NCI-H1092 treated with DMSO at 0.1 percent for 48 hours (cell line): ENCODE results near the gene REV3L.

Experiments
- DNase-seq: peaks from one replicate; lab custom pipeline; 2025; lab: John Stamatoyannopoulos, UW

REV3L gene

GRCh38 chr6:111468329-111469012 is 14.5 kb downstream of the REV3L start:
- no peak for DNase-seq

- DNase-seq, result no peak
These were observed 18.8 kb downstream of the REV3L start for GRCh38 chr6:111464184-111464583.

- no peak for DNase-seq
These were observed 20.1 kb downstream of the REV3L start for GRCh38 chr6:111462770-111463391.

DNA sequence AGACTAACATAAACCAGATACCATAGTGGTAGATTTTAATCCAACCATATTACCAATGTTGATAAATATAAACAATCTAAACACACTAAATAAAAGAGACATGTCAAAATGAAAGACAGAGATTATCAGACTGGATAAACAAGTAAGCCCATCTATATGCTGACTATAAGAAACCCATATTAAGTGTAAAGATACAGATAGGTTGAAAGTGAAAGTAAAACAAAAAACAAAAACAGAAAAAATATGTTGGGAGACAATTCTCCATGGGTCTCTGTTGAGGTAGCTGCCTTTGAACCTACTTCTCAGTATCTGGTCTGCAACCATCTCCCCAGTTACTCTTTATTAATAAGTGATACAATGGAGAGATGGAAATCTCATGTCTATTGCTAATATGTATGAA is 21.2 kb downstream of the REV3L start:
- no peak for DNase-seq

GRCh38 chr6:111458670-111459232 is 24.3 kb downstream of the REV3L start:
- no peak for DNase-seq

DNA sequence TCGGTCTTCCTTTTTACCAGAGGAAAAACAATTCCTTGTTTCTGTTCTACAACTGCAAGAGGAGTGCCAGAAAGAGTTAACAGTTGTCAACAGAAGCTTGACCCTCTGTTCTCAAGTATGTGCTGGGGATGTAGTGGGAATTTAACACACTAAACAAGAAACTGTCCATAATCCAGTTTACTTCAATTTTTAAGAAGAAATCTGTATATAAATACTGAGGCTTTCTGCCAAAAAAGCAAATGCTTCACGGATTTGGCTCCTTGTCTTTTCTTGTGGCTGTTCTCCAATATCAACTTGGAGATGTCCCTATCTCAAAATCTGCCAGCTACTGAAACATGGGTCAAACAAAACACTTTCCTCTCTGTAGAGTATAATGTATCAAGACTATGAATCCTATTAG is 26.8 kb downstream of the REV3L start:
- no peak for DNase-seq

DNA sequence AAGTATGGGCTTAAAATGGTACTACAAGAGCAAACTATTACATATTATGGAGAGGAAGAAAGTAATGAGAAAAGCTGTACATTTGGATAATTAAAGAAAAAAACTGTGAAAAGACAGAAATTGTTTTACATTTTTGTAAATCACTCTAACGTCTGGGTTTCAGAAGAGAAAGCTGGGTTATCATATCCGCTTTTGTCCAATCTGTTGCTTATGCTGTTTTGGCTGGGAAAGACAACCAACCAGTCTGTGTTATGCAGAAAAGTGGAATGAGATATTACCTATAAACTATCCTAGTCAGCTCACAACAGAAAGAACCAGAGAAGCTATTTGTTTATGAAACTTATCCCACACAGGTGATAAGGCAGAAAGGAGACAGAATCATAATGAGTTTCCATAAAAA is 32.4 kb downstream of the REV3L start:
- DNase-seq, result no peak

DNA sequence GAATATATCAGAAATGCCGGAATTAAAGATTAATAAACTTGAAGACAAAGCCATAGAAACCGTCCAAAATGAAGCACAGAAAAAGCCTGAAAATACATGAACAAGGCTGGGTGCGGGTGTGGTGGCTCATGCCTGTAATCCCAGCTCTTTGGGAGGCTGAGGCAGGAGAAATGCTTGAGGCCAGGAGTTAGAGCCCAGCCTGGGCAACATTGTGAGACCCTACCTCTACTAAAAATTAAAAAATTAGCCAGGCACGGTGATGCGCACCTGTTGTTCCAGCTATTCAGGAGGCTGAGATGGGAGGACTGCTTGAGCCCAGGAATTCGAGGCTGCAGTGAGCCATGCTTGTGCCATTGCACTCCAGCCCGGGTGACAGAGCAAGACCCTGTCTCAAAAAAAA is 32.9 kb downstream of the REV3L start:
- DNase-seq, result no peak

DNA sequence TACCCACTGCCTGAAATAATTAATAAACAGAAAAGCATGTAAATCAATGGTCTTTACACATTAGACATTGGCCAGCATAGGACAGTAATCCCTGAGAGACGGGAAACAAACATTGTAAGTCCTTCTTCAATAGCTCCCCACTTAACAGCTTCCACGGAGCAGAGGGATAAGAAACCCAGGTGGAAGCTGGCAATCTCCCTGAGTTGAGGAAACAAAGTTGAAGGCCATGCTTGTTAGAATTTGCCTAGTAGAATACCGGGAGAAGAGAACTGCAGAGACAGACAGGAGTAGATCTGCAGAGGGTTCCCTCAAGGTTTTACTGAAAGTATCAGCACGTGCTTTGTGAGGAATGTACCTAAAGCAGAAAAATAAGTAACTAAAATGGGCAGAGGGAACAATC is 33.9 kb downstream of the REV3L start:
- DNase-seq, result no peak

DNA sequence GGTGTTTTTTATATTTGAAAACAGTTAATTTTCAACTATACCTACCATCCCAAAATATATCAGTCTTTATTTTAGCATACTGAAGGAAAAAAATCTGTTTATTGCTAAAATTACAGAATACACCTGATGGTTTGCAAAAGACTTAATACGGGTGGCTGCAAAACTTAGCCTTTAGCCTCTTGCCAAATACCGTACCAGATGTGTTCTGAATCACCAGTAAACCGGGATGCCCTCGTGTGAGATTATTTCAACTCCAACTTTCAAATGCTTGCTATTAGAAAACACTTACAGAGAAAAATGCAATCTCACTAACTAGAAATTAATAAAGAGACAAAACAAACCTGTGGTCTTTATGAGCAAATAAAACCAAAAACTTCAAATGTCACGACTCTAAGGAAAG is 36.0 kb downstream of the REV3L start:
- no peak for DNase-seq

DNA sequence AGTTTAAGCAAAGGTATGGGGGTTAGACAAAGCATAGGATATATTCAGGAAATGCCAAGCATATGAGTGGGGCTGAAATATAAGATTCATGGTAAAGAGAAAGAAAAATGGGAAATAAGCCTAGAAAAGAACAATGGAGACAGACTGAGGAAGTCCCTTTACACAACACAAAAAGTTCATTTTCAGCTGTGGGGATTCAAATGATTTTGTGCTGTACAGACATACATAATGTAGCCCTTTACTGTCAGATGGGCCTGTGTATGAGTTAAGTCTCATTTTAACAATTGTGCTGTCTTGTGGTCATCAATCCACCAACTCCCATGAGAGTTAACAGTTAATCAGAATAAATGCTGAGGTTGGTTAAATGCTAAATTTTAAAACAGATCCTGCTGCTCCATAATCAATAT is 37.2 kb downstream of the REV3L start:
- DNase-seq, result no peak

DNA sequence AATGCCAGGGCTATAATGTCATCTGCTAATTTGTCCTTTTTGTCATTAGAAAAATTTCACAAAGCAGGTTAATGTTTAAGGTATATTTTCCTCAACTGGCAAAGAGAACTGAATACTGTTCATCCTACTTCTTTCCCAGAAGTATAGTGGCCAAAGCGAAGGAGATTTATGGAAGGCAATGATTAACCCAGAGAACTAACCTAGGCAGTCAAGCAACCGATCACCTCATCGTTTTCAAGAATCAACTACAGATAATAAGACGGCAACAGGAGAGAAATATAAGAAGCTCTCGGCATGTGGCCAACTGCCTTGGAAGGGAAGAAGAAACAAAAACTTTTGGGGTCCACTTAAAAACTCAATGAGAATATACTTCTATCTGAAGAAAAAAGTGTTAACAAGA is 38.2 kb downstream of the REV3L start:
- DNase-seq, result no peak

- DNase-seq, result no peak
These were observed 41.3 kb downstream of the REV3L start for GRCh38 chr6:111441678-111442243.

GRCh38 chr6:111439171-111439570 is 43.8 kb downstream of the REV3L start:
- no peak for DNase-seq

DNA sequence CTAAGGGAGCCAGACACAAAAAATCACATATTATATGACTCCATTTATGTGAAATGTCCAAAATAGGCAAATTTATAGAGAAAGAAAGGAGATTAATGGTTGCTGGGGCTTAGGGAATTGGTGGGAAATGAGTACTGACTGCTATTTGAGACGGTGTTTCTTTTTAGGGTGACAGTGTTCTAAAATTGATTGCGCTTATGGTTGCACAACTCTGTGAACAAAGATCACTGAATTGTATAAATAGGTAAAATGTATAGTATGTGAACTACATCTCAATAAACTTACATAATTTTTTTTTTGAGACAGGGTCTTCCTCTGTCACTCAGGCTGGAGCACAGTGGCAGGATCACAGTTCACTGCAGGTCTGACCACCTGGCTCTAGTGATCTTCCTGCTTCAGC is 45.4 kb downstream of the REV3L start:
- no peak for DNase-seq

GRCh38 chr6:111432511-111432910 is 50.5 kb downstream of the REV3L start:
- DNase-seq, result no peak

- no peak for DNase-seq
These were observed 52.2 kb downstream of the REV3L start for GRCh38 chr6:111430605-111431376.

DNA sequence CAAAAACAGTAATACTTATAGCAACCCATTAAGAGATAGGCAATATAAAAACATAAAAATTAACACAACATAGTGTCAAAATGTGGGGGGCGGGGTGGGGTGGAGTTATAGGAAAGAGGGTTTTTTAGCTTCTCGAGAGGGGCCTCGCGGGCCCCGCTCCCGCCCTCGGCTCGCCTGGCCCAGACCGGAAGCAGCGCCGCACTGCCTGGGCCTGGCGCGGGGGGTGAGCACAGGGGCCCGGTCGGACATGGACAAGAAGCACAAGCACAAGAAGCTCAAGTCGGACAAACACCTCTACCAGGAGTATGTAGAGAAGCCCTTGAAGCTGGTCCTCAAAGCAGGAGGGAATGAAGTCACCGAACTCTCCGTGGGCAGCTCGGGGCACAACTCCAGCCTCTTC is 53.4 kb downstream of the REV3L start:
- no peak for DNase-seq

- no peak for DNase-seq
These were observed 54.2 kb downstream of the REV3L start for GRCh38 chr6:111428811-111429210.

GRCh38 chr6:111427341-111428116 is 55.5 kb downstream of the REV3L start:
- no peak for DNase-seq

DNA sequence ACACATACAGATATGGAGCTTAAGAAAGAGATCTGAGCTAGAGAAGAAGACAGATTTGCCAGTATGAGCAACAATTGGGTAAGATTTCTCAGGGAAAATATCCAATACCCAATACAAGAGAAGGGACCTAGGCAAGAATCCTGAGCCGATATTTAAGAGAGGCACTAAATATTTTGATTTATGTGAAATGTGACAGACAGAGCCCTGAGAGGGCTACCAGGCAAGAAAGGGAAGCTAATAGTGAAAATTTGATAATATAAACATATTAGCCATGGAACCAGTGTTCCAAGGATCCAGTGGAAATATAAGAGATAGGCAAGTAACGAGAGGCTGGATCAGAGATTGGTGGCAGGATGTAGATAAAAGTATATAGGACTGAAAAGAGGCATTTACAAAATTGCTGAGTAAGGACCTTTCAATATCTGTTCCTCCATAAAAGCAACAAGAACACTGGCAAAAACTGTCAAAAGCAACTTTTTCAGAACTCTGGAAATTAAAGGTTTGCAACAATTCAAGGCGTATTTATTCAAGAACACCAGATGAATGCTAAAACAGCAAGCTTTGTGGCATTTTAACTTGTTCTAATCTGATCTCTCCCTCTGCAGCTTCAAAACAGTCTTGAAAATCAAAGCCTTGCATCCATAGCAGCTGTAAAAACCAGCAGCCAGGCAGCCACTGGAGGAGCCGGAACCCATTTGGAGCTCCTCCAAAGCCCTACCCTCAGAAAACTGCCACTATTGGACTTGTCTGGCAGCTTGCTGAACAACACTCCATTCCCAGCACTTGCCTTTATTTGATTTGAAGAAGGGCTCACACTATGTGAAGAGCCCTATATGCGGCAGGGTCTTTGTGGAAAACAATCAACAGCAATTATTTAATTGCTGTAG is 58.8 kb downstream of the REV3L start:
- peak; percentile 78 for DNase-seq
